GM12873 (cell line): ENCODE data around the gene ZNF350.

Source experiments
- TF ChIP-seq, protein P1 (sequence below): IDR thresholded peaks from 2 replicates; pipeline ENCODE4 v1.5.1; 2012; ENCODE audit warnings: low read depth, mild to moderate bottlenecking, moderate library complexity, low read length, control low read depth; ENCODE audit not compliant: insufficient read depth; ENCODE audit errors: missing control alignments

ZNF350 gene

DNA sequence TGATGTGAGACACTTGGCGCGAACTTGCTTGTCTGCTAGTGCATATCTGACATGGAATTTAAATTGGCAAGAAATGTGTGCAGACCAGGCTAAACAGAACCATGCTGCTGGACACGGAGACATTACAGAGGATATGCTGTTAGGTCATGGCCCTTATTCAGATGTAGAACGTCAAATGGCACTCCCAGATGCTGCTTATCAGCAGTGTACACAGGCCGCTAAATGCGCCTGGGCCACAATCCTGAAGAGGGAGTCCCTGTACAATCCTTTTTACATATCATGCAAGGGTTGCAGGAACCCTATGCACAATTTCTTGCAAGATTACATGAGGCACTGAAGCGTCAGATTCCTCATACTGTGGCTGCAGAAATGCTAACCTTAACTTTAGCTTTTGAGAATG is 9.3 kb downstream of the ZNF350 start:
- TF ChIP-seq, protein P1, sequence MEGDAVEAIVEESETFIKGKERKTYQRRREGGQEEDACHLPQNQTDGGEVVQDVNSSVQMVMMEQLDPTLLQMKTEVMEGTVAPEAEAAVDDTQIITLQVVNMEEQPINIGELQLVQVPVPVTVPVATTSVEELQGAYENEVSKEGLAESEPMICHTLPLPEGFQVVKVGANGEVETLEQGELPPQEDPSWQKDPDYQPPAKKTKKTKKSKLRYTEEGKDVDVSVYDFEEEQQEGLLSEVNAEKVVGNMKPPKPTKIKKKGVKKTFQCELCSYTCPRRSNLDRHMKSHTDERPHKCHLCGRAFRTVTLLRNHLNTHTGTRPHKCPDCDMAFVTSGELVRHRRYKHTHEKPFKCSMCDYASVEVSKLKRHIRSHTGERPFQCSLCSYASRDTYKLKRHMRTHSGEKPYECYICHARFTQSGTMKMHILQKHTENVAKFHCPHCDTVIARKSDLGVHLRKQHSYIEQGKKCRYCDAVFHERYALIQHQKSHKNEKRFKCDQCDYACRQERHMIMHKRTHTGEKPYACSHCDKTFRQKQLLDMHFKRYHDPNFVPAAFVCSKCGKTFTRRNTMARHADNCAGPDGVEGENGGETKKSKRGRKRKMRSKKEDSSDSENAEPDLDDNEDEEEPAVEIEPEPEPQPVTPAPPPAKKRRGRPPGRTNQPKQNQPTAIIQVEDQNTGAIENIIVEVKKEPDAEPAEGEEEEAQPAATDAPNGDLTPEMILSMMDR, result no peak

DNA sequence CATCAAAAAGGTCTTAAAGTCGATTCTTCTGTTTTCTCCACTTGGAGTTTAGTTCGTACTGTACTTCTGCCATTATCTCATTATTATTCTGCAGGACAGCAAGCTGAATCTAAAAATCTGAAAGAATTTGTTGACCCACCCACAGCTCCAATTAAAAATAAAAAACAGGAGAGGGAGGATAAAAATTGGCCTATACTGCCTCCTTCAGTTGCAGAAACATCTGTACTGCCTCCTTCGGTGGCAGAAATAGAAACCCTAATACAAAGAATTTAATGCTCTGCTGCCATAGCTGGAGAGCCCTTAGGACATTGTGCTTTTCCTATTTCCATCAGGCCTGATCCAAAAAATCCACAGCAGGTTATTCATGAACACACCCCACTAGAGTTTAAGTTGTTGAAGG is 9.8 kb downstream of the ZNF350 start:
- TF ChIP-seq, protein P1, result no peak

DNA sequence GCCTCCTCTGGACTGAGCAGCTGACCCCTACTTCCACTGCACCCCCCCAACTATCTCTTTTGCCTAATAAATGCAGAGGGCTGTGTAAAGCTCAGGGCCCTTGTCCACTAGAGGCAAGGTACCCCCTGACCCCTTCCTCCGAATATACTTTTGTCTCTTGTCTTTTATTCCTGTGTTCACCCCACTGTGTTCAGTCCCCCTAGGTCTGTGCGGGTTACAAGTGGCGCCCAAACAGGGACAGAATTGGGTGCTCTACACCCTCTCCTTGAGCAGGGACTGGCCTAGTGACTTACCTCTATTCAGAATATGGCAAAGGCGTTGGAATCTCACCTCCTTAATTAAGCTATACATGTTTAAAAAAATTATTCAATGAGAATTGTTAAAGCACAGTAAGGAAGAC is 15.0 kb downstream of the ZNF350 start:
- TF ChIP-seq, protein P1, result no peak

DNA sequence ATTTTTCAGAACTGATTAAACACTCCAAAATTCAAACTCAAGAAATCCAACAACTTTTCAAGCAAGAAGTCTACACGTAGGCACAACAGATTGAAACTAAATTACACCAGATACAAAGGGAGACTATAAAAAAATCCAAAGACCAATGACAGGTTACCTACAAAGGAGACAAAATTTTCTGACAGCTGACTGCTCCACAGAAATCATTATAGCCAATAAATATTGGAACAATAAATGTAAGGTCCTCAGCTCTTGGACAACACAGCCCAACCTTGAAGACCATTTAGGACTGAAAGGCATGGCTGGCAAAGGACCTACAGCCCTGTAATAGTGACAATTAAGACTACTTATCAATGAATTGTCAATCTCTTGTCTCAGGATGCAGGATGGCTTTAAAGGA is 15.9 kb downstream of the ZNF350 start:
- TF ChIP-seq, protein P1, result no peak

DNA sequence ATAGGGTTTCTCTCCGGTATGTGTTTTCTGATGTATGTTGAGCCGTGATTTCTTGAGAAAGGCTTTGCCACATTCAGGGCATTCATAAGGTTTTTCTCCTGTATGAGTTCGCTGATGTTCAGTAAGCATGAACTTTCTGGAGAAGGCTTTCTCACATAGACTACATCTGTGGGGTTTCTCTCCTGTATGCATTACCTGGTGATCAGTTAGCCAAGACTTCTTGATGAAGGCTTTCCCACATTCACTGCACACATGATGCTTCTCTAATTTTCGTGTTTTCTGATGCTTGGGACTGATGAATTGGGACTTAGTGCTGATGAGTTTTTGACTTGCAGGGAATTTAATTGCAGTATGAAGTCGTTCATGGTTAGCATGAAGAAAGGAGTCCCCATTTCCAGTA is 21.1 kb downstream of the ZNF350 start:
- TF ChIP-seq, protein P1, result no peak

DNA sequence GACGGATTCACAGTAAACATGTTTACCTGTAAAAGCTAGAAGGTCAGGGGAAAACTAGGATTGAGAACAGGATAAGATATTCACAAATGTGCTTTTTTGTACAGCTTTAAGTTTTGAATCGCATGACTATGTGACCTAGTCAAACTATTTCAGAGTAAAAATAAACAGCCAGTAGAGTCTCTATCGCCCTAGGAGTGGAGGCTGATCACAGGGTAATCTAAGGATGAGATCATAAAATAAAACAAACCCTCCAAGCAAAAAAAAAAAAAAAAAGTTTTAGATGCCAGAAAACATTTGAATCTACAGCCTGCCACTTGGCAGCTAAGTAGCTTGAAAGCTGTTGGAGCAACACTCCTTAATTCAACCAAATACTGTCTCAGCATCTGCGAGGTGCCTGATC is 26.8 kb downstream of the ZNF350 start:
- TF ChIP-seq, protein P1, result no peak

DNA sequence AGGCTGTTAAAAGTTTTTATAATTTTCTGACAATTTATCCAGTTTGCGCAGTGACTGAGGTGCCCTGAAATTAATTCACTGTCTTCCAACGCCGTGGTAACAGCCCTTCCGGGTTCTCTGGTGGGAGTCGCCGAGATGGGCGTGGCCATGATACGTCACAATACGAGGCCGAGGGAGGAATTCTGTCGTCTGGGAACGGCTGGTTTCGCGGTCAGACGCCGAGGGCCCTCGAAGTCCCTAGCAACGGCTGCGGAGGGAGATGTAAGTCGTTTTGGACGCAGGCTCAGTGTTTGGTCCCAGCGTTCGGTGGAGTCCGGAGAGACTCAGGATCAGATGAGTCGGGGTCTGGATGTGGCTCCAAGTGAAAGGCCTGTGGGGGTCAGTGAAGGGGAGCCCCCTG is 37.7 kb downstream of the ZNF350 start:
- TF ChIP-seq, protein P1, result no peak

DNA sequence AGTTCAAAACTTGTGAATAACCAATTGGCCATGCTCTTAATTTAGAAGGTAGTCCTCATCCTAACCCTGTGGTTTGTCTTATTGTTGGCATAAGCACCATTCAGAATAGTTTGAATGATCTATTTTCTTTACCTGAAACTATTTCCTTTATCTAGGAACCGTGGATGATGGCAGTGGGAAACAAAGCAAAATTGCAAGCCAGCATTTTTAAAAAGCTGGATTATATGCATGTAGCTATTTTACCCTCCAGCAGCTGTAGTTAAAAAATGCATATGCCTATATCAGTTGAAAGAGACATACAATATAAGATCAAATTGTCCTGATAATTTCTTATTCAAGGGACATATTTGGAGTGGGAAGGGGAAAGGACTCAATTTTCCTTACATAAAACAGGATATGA is 40.0 kb downstream of the ZNF350 start:
- TF ChIP-seq, protein P1, result no peak
